Measurements from ENCODE around the gene ATP9B. TPM values are rescaled to one million over a fixed set of nuclear protein-coding genes. Genes with fewer than 3 reads are reported as not detected.

ATP9B gene
- total and polyA plus RNA-seq, 9 donors, result 19.9 to 72.1 (median 43.2) TPM

DNA sequence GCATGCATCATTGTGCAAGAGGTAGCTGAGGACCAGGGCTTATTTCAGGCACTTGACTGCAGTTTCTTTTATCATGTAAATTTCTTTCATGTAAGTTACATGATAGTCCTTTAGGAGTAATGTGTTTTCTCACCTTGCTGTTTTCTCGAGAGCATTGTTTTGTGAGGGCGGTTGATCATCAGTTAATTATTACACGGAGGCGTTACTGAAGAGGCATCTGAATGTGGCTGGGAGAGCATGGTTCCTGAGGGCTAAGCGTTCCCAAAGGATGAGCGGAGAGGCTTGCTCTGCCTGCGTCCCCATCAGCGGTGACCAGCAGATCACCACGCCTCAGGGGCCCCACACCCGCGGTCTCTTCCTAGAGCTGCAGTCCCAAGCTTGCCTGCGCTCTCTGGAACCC, 170.4 kb downstream of the ATP9B start:
- intact Hi-C loops (cut with DNase I), result no loop called here

GRCh38 chr18:79241755-79242154, 172.6 kb downstream of the ATP9B start:
- no peaks in the 10 kb centered on the region for H3K36me3 ChIP-seq
- no peak for DNase-seq
- no peaks in the 10 kb centered on the region for H3K27me3 ChIP-seq
- intact Hi-C loops (cut with DNase I), result no loop called here
- H3K9me3 ChIP-seq, result no peaks in the 10 kb centered on the region
- H3K27ac ChIP-seq, result no peak overlapping the region
- H3K4me1 ChIP-seq (ENCODE audit: insufficient read depth), result peaks cover 3% of the 10 kb centered on the region
- no peak for TF ChIP-seq POLR2A (IDR thresholded peaks at IDR 0.05)
- 87 to 91% (median 88%) methylated on average over 8 of the region's 8 CpGs for WGBS, 3 donors
- H3K4me3 ChIP-seq, result no peak overlapping the region

More for the DNA sequence above, 170.4 kb downstream of the ATP9B start:
- no peak for DNase-seq
- WGBS, 3 donors, result 95 to 97% (median 95%) methylated on average over 12 of the region's 12 CpGs
- TF ChIP-seq POLR2A (IDR thresholded peaks at IDR 0.05), result no peak
- no peak for TF ChIP-seq EP300 (IDR thresholded peaks at IDR 0.05)
- TF ChIP-seq, protein P1, sequence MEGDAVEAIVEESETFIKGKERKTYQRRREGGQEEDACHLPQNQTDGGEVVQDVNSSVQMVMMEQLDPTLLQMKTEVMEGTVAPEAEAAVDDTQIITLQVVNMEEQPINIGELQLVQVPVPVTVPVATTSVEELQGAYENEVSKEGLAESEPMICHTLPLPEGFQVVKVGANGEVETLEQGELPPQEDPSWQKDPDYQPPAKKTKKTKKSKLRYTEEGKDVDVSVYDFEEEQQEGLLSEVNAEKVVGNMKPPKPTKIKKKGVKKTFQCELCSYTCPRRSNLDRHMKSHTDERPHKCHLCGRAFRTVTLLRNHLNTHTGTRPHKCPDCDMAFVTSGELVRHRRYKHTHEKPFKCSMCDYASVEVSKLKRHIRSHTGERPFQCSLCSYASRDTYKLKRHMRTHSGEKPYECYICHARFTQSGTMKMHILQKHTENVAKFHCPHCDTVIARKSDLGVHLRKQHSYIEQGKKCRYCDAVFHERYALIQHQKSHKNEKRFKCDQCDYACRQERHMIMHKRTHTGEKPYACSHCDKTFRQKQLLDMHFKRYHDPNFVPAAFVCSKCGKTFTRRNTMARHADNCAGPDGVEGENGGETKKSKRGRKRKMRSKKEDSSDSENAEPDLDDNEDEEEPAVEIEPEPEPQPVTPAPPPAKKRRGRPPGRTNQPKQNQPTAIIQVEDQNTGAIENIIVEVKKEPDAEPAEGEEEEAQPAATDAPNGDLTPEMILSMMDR (IDR thresholded peaks at IDR 0.05), result no peak
- H3K27me3 ChIP-seq, result no peaks in the 10 kb centered on the region
- H3K4me3 ChIP-seq, result no peak overlapping the region
- no peaks in the 10 kb centered on the region for H3K4me1 ChIP-seq (ENCODE audit: insufficient read depth)
- H3K27ac ChIP-seq, result no peak overlapping the region
- H3K36me3 ChIP-seq, result no peaks in the 10 kb centered on the region
- H3K9me3 ChIP-seq, result no peaks in the 10 kb centered on the region

DNA sequence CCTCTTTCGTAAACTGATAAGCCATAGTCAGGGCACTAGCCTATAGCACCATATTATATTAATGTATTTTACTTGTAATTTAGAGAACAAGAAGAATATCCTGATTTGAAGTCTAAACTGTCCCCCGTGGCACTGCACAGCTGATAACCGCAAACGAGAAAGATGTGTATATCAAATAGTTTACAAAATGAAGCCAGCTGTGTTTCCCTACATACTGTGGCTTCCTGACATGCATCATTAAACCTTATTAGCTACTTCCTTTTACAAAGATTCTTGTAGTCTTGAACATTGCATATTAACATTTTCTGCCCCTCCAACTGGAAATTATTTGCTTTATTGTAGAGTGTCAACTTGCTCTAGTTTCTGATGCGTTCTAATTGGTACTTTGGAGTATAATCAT, 173.1 kb downstream of the ATP9B start:
- Histone ChIP-seq H3K36me3 (no peaks in the 10 kb centered on the region), H3K9me3 (no peaks in the 10 kb centered on the region), H3K27ac (no peak overlapping the region), H3K27me3 (no peaks in the 10 kb centered on the region), H3K4me1 (ENCODE audit: insufficient read depth) (peaks cover 3% of the 10 kb centered on the region), H3K4me3 (no peak overlapping the region)
- intact Hi-C loops (cut with DNase I), result no loop called here
- 62 to 75% (median 71%) methylated on average over 5 of the region's 5 CpGs for WGBS, 3 donors
- TF ChIP-seq, protein P1 (IDR thresholded peaks at IDR 0.05), result no peak
- no peak for TF ChIP-seq POLR2A (IDR thresholded peaks at IDR 0.05)
- TF ChIP-seq EP300 (IDR thresholded peaks at IDR 0.05), result no peak
- no peak for DNase-seq

GRCh38 chr18:79245517-79246001, 176.4 kb downstream of the ATP9B start:
- Histone ChIP-seq H3K9me3 (no peaks in the 10 kb centered on the region), H3K27me3 (no peaks in the 10 kb centered on the region), H3K36me3 (no peaks in the 10 kb centered on the region), H3K4me1 (ENCODE audit: insufficient read depth) (peaks cover 3% of the 10 kb centered on the region), H3K27ac (no peak overlapping the region), H3K4me3 (no peak overlapping the region)
- intact Hi-C loops (cut with DNase I), result no loop called here
- DNase-seq, result no peak
- WGBS, 3 donors, result 88 to 92% (median 90%) methylated on average over 19 to 23 of the region's 23 CpGs
- TF ChIP-seq POLR2A (IDR thresholded peaks at IDR 0.05) (no peak), EP300 (IDR thresholded peaks at IDR 0.05) (no peak)
- TF ChIP-seq, protein P1 (IDR thresholded peaks at IDR 0.05), result no peak

DNA sequence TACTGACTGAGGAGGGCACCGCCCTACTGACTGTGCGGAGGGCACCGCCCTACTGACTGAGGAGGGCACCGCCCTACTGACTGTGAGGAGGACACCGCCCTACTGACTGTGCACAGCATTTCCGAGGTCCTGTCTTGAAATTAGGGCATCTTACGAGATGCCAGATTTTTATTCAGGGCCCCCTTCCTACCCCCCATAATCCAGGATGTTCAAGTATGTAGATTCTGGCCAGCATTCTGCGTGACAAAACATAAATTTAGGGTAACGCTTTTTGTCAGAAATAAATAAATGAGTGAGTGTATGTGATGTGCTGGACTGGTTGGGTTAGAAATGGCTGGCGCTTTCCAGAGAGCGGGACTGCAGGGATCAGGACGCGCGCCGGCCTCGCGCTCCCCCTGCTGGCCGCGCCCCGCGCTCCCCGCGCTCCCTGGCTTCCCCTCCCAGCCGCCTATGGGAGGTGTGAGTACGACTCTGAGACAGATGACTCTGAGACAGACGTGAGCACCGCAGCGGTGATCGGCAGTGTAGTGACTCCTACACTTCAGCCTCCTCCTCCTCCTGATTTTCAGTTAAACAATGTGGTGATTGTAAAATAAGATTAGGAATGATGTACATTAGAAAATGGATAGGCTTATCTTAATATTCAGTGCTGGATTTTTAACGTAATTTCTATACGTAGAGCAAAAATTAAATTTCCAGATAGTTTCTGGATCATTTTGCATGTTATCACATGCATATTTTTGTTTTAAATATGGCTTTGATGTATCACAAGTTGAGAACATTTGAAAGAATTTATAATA, 177.3 kb downstream of the ATP9B start:
- no peaks in the 10 kb centered on the region for H3K9me3 ChIP-seq
- no peak for TF ChIP-seq EP300 (IDR thresholded peaks at IDR 0.05)
- no peak for TF ChIP-seq POLR2A (IDR thresholded peaks at IDR 0.05)
- TF ChIP-seq, protein P1 (IDR thresholded peaks at IDR 0.05), result peak; percentile 55 to 71 (median 60)
- 19 to 27% (median 22%) methylated on average over 30 to 31 of the region's 31 CpGs for WGBS, 3 donors
- H3K36me3 ChIP-seq, result no peaks in the 10 kb centered on the region
- no peaks in the 10 kb centered on the region for H3K27me3 ChIP-seq
- intact Hi-C loops (cut with DNase I), result no loop called here
- H3K4me3 ChIP-seq, result no peak overlapping the region
- H3K27ac ChIP-seq, result no peak overlapping the region
- peaks cover 3% of the 10 kb centered on the region for H3K4me1 ChIP-seq (ENCODE audit: insufficient read depth)
- peak; percentile 26 to 75 (median 62) for DNase-seq

Data from ovary (tissue), 9 donors.